Activated CD4-positive, alpha-beta T cell treated with anti-CD3 and anti-CD28 coated beads, Interleukin-2, amount 10 ng/mL, durations not matched to agents 24 days and 14 days (primary cell): ENCODE measurements around the gene RCVRN. TPM values are rescaled to one million over a fixed set of nuclear protein-coding genes. Genes with fewer than 3 reads are reported as not detected.
"Not testable (repeated sequence)": the region's sequence is repeated elsewhere in the genome, so short reads cannot be mapped to it uniquely, and the experiment has no call there.

Experiments
- DNase-seq: peaks from one replicate; pipeline ENCODE4 v3.0.0; 2022
- H3K27ac Mint-ChIP-seq: one replicate; pipeline ENCODE4 v1.8.0; 2022; ENCODE audit warnings: mild to moderate bottlenecking, mixed read lengths
- H3K27me3 Mint-ChIP-seq: one replicate; pipeline ENCODE4 v1.8.0; 2022; ENCODE audit warnings: mixed read lengths
- H3K36me3 Mint-ChIP-seq: one replicate; pipeline ENCODE4 v1.8.0; 2022; ENCODE audit warnings: low read depth, mild to moderate bottlenecking, mixed read lengths
- H3K4me1 Mint-ChIP-seq: one replicate; pipeline ENCODE4 v1.8.0; 2021; ENCODE audit warnings: mixed read lengths
- H3K4me3 Mint-ChIP-seq: one replicate; pipeline ENCODE4 v1.8.0; 2022; ENCODE audit warnings: mild to moderate bottlenecking, moderate library complexity, mixed read lengths
- H3K9me3 Mint-ChIP-seq: one replicate; pipeline ENCODE4 v1.8.0; 2021; ENCODE audit warnings: mixed read lengths
- intact Hi-C: fragments of 100-400 bp; cut with micrococcal nuclease; formaldehyde crosslinking; loops from one replicate; pipeline ENCODE4 v1.15.1; 2023
- total RNA-seq: library from RNA; stranded (reverse); gene quantifications from 2 replicates; pipeline ENCODE4 v1.2.3, GENCODE V29; 2022

Gene RCVRN
- total RNA-seq, 1 donor from 2014 or later: not detected

DNA sequence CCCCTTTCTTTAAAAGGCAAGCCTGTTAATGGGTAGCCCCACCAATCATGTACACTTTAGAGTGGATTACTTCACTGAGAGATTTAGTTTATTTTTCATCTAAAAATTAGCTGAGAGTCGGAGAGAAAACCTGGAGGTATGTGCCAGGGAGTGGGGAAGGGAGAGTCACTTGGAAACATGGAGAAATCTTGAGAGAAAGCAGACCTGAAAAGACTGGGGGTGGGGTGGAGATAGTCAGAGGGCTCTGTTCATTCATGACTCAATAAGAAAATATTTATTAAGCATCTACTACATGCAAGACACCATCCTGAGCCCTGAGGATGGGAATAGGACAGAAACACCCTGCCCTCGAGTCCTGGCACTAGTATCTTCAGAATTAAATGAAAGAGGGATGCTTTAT, 27.4 kb upstream of the RCVRN start:
- Mint-ChIP-seq H3K4me1 (no peaks in the 10 kb centered on the region), H3K27me3 (no peaks in the 10 kb centered on the region), H3K27ac (no peak overlapping the region), H3K4me3 (no peak overlapping the region), H3K9me3 (no peaks in the 10 kb centered on the region), H3K36me3 (no peaks in the 10 kb centered on the region)
- DNase-seq: no peak
- intact Hi-C loops: no loop called here

DNA sequence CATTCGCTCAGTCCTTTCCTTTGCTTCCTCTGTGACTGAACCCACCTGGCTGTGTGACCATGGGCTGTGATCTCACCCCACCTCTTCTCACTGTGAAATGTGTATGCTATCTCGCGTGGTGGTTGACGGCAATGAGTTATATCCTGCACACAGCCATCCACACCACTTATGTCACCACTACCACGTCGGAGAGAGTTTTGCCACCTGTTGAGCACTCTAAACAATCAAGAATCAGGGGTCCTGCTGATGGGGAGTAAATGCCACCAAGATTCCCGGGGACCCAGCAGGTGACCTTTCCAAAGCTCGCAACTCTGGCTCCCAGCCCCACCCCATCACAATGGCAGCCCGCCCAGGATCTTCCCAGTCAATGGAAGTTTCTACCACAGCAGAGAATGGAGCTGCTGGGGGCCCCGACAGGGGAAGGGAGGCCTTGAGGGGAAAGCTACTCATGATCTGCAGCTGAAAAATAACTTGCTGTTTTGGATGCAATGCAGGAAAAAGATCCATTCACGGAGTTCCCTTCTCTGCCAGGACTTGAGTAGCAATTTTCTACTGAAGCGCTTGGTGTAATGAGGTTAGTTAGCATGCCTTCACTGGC, 26.2 kb upstream of the RCVRN start:
- no peaks in the 10 kb centered on the region for H3K9me3 Mint-ChIP-seq
- no peaks in the 10 kb centered on the region for H3K4me1 Mint-ChIP-seq
- H3K36me3 Mint-ChIP-seq: no peaks in the 10 kb centered on the region
- no peaks in the 10 kb centered on the region for H3K27me3 Mint-ChIP-seq
- no peak overlapping the region for H3K4me3 Mint-ChIP-seq
- no peak overlapping the region for H3K27ac Mint-ChIP-seq
- DNase-seq: no peak
- intact Hi-C loops: no loop called here

DNA sequence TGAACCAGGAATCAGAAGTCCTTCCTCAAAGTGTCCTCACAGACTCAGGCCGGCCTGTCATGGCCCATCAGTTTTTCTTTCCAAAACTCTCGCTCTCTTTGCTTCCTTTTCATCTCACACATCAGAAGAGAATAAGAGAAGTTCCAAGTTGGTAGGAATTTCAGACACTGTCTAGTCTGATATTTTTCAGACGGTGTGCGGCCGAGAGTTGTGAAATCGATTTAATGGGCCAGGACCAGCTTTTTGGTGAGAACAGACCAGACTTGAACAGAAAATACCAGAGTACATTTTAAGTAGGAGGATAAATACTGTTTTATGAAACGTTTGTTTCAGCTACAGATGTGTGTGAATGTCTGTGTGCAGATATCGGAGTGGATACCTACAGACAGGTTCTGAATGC, 24.8 kb upstream of the RCVRN start:
- intact Hi-C loops: no loop called here
- Mint-ChIP-seq H3K9me3 (no peaks in the 10 kb centered on the region), H3K4me3 (no peak overlapping the region), H3K27ac (no peak overlapping the region), H3K27me3 (no peaks in the 10 kb centered on the region), H3K4me1 (no peaks in the 10 kb centered on the region), H3K36me3 (no peaks in the 10 kb centered on the region)
- no peak for DNase-seq

DNA sequence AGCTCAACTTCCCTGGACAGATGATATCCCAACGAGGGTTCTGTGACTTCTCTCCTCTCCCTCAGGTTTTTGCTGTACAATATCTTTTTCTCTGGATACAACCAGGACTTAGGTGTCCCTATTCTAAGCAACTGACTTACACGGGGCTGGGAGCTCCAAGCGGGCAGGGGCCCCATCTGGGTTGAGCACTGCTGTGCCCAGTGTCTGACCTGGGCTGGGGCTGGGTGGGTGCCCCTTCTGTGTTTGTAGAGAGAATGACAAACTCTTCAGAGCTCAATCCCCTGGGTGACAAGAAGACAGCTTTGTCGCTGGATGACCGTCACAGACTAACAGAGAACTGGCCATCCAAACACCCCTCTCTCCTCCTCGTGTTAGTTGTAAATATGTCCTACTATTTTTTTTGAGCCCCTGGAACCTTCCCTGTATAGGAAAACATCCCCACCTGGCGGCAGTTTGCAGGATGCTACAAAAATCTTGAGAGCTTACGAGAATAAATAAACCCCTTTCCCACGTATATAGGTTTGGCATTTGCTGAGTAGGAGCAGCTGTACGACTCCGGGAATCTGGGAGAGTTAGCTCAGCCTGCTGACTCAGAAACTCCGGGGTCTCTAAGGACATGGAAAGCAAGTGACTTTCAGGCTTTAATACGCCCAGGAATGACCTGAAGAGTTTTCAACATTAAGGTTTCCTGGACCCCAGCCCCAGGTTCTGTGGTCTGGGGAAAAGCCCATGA, 23.7 kb upstream of the RCVRN start:
- no peak overlapping the region for H3K27ac Mint-ChIP-seq
- H3K4me3 Mint-ChIP-seq: no peak overlapping the region
- no peaks in the 10 kb centered on the region for H3K4me1 Mint-ChIP-seq
- no peaks in the 10 kb centered on the region for H3K36me3 Mint-ChIP-seq
- H3K9me3 Mint-ChIP-seq: no peaks in the 10 kb centered on the region
- H3K27me3 Mint-ChIP-seq: no peaks in the 10 kb centered on the region
- intact Hi-C loops: no loop called here
- no peak for DNase-seq

DNA sequence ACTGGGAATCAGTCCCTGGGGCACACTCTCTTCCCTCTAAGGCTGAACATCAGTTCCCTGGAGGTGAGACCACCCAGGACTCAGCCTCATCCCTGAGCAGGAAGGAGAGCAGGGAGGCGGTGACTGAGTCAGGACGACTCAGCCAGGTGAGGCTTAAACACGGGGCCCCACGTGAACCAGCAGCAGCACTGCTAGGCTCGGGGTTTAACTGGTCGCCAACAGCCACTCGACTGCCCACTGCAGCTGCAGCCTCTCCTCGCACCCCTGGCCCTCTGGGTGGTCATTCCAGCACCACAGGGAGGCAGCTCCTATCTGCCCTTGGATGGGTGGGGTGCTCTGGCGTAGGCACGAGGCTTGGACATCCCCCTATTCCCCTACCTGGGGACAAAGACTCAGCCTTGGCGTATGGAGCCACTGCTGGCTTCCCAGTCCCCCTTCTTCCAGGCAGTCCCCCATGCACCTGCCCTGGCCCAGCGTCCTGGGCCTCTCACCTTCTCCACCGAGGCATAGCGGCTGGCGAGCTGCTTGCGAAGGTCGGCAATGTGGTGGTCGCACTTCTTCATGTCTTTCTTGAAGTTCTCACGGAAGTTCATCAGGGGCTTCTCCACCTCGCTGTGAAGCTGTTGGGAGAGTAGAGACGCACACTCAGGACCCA, 21.2 kb upstream of the RCVRN start:
- intact Hi-C loops: no loop called here
- Mint-ChIP-seq H3K36me3 (no peaks in the 10 kb centered on the region), H3K4me3 (no peak overlapping the region), H3K27ac (no peak overlapping the region), H3K4me1 (no peaks in the 10 kb centered on the region), H3K27me3 (no peaks in the 10 kb centered on the region), H3K9me3 (no peaks in the 10 kb centered on the region)
- no peak for DNase-seq

DNA sequence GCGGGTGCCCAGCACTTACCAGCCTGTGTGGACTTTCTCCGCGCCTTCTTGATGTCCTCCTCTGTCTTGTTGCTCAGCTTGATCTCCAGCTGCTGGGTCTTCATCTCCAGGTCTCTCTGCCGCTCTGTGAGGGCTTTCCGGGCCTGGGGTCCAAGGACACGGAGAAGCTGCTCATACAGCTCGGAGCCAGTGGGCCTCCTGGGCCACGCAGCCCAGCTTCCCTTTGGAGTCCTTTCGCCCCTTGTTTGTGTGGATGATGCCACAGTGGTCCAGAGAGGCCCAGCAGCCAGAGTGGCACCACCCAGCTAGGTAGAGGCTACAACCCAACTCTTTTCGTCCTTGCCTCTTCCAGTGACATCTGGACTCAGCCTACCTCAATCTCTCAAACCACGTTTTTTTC, 20.4 kb upstream of the RCVRN start:
- intact Hi-C loops: loop anchor here (2.0 kb wide), 1 partner anchor 299 kb away; no protein-coding TSS in a partner anchor
- H3K27me3 Mint-ChIP-seq: no peaks in the 10 kb centered on the region
- H3K4me1 Mint-ChIP-seq: no peaks in the 10 kb centered on the region
- no peak overlapping the region for H3K4me3 Mint-ChIP-seq
- no peak for DNase-seq
- no peak overlapping the region for H3K27ac Mint-ChIP-seq
- H3K9me3 Mint-ChIP-seq: no peaks in the 10 kb centered on the region
- no peaks in the 10 kb centered on the region for H3K36me3 Mint-ChIP-seq

DNA sequence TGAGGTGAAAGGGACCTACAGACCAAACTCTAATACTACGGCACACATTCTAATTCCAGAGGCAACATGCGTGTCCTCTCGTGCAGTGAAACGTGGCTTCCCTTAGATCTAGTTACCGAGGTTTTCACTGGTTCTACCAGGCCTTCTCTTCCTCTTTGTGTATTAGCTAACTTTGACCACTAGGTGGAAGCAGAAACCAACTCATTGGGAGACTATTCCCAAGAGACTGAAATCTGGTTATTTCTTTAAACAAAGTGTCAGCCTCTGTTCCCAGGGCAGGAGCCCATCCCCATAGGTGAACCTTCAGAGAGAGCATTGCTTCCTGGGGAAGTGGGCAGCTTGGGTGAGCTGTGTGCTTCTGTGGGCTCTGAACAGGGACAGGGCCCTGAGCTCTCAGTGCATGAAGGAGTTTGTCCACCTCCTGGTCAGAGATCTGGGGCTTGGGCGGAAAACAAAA, 19.7 kb upstream of the RCVRN start:
- DNase-seq: peak; percentile 76
- Mint-ChIP-seq H3K27me3 (no peaks in the 10 kb centered on the region), H3K9me3 (no peaks in the 10 kb centered on the region), H3K27ac (no peak overlapping the region), H3K4me1 (no peaks in the 10 kb centered on the region), H3K4me3 (no peak overlapping the region), H3K36me3 (no peaks in the 10 kb centered on the region)
- intact Hi-C loops: loop anchor here (2.0 to 5.0 kb wide), 2 partner anchors 300 to 693 kb away; no protein-coding TSS in a partner anchor

DNA sequence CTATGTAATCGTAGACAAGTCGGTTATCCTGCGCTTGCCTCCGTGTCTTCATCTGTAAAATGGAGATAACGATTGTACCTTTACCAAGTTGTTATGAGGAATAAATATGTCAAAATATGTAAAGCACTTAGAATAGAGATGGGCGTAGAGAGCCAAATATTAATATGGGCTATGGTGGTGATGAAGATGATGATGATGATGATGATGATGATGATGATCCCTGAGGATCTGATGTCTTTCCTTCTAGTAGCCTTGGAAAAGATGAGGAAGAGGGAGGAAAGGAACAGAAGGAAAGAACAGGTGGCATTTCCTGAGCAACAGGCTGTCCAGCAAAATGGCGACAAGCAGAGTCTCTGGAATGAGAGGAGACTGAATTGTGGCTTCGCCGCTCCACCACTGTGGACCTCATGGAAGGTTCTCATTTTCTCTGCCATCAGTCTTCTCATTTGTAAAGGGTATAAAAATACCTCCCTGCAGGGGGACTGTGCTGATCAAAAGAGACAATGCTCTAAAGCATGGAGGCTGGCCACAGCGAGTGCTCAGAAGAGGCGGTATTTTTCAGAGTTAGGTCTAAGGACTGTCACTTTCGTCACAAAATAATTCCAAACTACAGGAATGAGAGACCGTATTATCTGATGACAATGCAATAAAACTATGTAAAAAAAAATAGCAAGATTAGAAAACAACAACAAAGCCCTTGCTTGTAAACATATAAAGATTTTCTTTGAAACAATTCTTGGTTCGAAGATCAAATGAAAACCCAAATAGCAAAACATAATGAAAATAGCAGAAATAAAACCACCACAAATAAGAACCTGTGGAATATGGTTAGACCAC, 17.2 kb upstream of the RCVRN start:
- Mint-ChIP-seq H3K27me3 (no peaks in the 10 kb centered on the region), H3K9me3 (no peaks in the 10 kb centered on the region), H3K36me3 (no peaks in the 10 kb centered on the region), H3K4me1 (no peaks in the 10 kb centered on the region), H3K4me3 (no peak overlapping the region), H3K27ac (no peak overlapping the region)
- intact Hi-C loops: loop anchor here (5.0 kb wide), 1 partner anchor 695 kb away; no protein-coding TSS in a partner anchor
- DNase-seq: no peak

DNA sequence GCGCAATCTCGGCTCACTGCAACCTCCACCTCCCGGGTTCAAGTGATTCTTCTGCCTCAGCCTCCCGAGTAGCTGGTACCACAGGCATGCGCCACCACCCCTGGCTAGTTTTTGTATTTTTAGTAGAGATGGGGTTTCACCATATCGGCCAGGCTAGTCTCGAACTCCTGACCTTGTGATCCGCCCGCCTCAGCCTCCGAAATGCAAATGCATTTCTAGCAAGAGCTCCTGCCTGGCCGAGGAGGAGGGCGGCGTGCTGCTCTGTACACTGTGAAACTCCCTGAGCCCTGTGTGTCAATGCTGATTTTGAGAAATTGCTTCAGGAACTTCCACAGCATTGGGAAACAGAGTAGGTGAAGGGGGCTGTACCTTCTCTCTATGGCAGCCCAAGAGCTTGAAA, 16.1 kb upstream of the RCVRN start:
- H3K36me3 Mint-ChIP-seq: not testable (repeated sequence)

DNA sequence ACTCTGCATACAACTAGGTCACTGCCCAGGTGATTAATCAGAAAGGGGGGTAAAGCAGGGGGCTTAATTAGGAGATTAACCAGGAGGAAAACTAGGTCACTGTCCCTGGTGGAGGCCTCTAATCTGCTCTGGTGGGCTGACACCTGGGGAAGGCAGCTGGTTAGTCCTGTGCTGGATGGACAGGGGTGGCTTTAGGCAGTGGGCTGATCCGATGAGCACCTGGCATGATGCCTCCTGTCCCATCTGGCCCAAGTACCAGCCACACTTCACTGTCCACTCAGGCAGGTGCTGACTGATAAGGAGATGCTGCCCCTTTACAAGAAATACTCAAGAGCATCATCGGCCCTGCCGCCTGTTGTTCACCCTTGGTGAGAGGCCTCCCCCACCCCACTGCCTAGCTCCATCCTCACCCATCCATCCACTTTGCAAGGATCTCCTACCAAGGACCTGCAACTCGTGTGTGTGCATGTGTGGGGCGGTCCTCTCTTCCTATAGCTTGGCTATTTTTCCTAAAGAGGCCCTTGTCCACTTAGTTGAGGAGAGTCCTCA, 13.8 kb upstream of the RCVRN start:
- intact Hi-C loops: no loop called here
- no peaks in the 10 kb centered on the region for H3K36me3 Mint-ChIP-seq
- H3K9me3 Mint-ChIP-seq: no peaks in the 10 kb centered on the region
- no peak overlapping the region for H3K4me3 Mint-ChIP-seq
- no peaks in the 10 kb centered on the region for H3K27me3 Mint-ChIP-seq
- H3K27ac Mint-ChIP-seq: no peak overlapping the region
- no peaks in the 10 kb centered on the region for H3K4me1 Mint-ChIP-seq
- DNase-seq: no peak

More for the DNA sequence above, 16.1 kb upstream of the RCVRN start:
- H3K4me1 Mint-ChIP-seq, H3K27ac Mint-ChIP-seq, H3K9me3 Mint-ChIP-seq, H3K27me3 Mint-ChIP-seq, DNase-seq, H3K4me3 Mint-ChIP-seq: not testable (repeated sequence)
- intact Hi-C loops: loop anchor here (5.0 kb wide), 1 partner anchor 696 kb away; no protein-coding TSS in a partner anchor

DNA sequence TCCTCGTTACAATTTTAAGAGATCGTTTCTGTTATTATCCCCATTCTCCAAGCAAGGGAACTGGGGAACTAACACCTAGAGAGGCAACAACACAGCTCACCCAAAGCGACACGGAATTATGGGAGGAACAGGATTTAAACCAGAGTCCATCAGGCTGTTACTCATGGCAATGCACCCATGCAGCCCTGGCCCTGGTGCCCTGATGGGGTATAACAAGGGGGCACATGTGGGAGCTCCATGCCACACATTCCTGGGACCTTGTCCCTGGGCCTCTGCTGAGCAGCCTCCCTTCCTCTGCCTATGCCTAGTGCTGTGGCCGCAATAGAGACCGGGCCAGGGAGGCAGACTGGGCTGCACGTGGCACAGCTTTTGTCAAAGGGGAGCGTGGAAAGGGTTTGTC, 13.3 kb upstream of the RCVRN start:
- Mint-ChIP-seq H3K4me3 (no peak overlapping the region), H3K27ac (no peak overlapping the region), H3K36me3 (no peaks in the 10 kb centered on the region), H3K27me3 (no peaks in the 10 kb centered on the region), H3K4me1 (no peaks in the 10 kb centered on the region), H3K9me3 (no peaks in the 10 kb centered on the region)
- DNase-seq: no peak
- intact Hi-C loops: no loop called here

DNA sequence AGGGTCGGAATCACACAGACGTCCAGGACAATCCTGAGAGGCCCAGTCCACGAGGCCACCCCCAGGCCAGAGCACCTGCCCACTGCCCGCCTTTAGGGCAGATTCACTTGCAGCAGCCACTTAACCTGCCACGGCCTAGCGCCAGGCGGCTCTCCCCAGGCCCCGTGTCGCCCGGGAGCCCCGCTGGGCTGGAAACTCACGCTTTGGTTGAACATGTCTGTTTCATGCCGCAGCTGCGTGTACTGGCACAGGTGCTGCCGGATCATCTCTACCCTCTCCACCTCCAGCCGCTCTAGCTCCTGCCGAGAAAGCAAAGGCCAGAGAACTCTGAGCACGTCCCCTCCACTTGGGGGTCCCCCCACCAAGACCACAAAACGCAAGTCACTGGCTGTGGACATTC, 12.7 kb upstream of the RCVRN start:
- Mint-ChIP-seq H3K9me3 (no peaks in the 10 kb centered on the region), H3K4me1 (no peaks in the 10 kb centered on the region), H3K27me3 (no peaks in the 10 kb centered on the region), H3K27ac (no peak overlapping the region), H3K4me3 (no peak overlapping the region), H3K36me3 (no peaks in the 10 kb centered on the region)
- DNase-seq: no peak
- intact Hi-C loops: no loop called here

DNA sequence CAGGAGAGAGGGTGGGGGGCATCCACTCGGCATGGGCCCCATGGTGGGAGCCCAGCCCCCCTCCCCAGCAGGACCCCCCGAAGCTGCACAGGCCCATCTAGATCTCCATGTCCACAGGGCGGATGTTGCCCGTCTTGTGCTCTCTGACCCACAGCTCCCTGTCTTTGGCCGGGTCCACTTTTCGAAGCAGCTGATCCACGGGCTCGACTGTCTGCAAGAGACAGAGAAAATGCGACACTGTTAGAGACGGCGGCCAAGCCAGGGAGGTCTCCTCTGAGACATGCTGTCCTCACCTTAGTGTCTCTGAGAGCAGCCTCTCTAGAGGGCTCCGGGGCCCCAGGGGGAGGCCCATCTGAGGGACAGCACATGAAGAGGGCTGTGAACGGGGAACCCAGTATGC, 12.1 kb upstream of the RCVRN start:
- no peak for DNase-seq
- intact Hi-C loops: no loop called here
- Mint-ChIP-seq H3K27me3 (no peaks in the 10 kb centered on the region), H3K27ac (no peak overlapping the region), H3K4me3 (no peak overlapping the region), H3K36me3 (no peaks in the 10 kb centered on the region), H3K9me3 (no peaks in the 10 kb centered on the region), H3K4me1 (no peaks in the 10 kb centered on the region)
